GM21717 (cell line): ENCODE results near the gene ALDH1B1.

Experiments
- ATAC-seq: cut with Tn5 transposase; IDR thresholded peaks from one replicate; pipeline ENCODE4 v1.9.1; 2021; ENCODE audit warnings: mild to moderate bottlenecking, moderate library complexity; ENCODE audit not compliant: unreplicated experiment

Gene ALDH1B1

GRCh38 chr9:38437193-38437823, 44.8 kb downstream of the ALDH1B1 start:
- ATAC-seq, result no peak

- ATAC-seq, result no peak
Observed at GRCh38 chr9:38439291-38439915, 46.9 kb downstream of the ALDH1B1 start.

- ATAC-seq, result no peak
Observed at GRCh38 chr9:38439916-38440301, 47.4 kb downstream of the ALDH1B1 start.

GRCh38 chr9:38440516-38440915, 48.0 kb downstream of the ALDH1B1 start:
- no peak for ATAC-seq

GRCh38 chr9:38441347-38442085, 49.0 kb downstream of the ALDH1B1 start:
- ATAC-seq, result no peak

GRCh38 chr9:38442473-38443096, 50.1 kb downstream of the ALDH1B1 start:
- no peak for ATAC-seq

- no peak for ATAC-seq
Observed at GRCh38 chr9:38443181-38443580, 50.7 kb downstream of the ALDH1B1 start.

GRCh38 chr9:38443597-38443996, 51.1 kb downstream of the ALDH1B1 start:
- no peak for ATAC-seq

- no peak for ATAC-seq
Observed at GRCh38 chr9:38445154-38446043, 52.9 kb downstream of the ALDH1B1 start.

- ATAC-seq, result no peak
Observed at GRCh38 chr9:38447703-38448102, 55.2 kb downstream of the ALDH1B1 start.
